Activated B cell treated with CpG ODN at 0.5 μM for 24 hours (primary cell): Measurements from ENCODE around the gene KCP. TPM values are rescaled to one million over a fixed set of nuclear protein-coding genes. Genes with fewer than 3 reads are reported as not detected.

Source experiments
- ATAC-seq: fragments of 200-7000 bp; cut with Tn5 transposase; one replicate; pipeline ENCODE4 v1.10.0; 2021; ENCODE audit warnings: low read depth, mild to moderate bottlenecking, moderate library complexity
- CTCF ChIA-PET: fragments of 350-600 bp; sonication (Branson Sonifier 250); formaldehyde crosslinking; loops from one replicate; lab custom pipeline; 2021; ENCODE audit warnings: antibody characterized with exemption; lab: Charles Lee
- POLR2A ChIA-PET: fragments of 350-600 bp; sonication (Branson Sonifier 250); formaldehyde crosslinking; loops from one replicate; lab custom pipeline; 2021; ENCODE audit warnings: antibody characterized with exemption; lab: Charles Lee
- DNase-seq: peaks from one replicate; pipeline ENCODE4 v3.0.0; 2022
- H3K27ac Mint-ChIP-seq: one replicate; pipeline ENCODE4 v1.8.0; 2020; ENCODE audit warnings: mixed read lengths
- H3K27me3 Mint-ChIP-seq: one replicate; pipeline ENCODE4 v1.8.0; 2021; ENCODE audit warnings: mixed read lengths
- H3K36me3 Mint-ChIP-seq: one replicate; pipeline ENCODE4 v1.8.0; 2021; ENCODE audit warnings: low read depth, mixed read lengths
- H3K4me1 Mint-ChIP-seq: one replicate; pipeline ENCODE4 v1.8.0; 2021; ENCODE audit warnings: mixed read lengths
- H3K4me3 Mint-ChIP-seq: one replicate; pipeline ENCODE4 v1.8.0; 2020; ENCODE audit warnings: mild to moderate bottlenecking, mixed read lengths
- H3K9me3 Mint-ChIP-seq: one replicate; pipeline ENCODE4 v1.8.0; 2020; ENCODE audit warnings: mixed read lengths
- CTCF ChIP-seq: fragments of 200-600 bp; IDR thresholded peaks from one replicate; pipeline ENCODE4 v1.8.0; 2022; ENCODE audit warnings: antibody characterized with exemption, mild to moderate bottlenecking
- intact Hi-C: fragments of 100-400 bp; cut with micrococcal nuclease; formaldehyde crosslinking; loops from one replicate; pipeline ENCODE4 v1.15.1; 2024
- total RNA-seq: library from RNA; stranded (reverse); gene quantifications from 2 replicates; pipeline ENCODE4 v1.2.3, GENCODE V29; 2022

The KCP gene
- total RNA-seq, 1 donor from 2014 or later = 4.1 TPM

- Mint-ChIP-seq H3K4me1 (peaks cover 5% of the 10 kb centered on the region), H3K4me3 (no peak overlapping the region), H3K27ac (no peak overlapping the region), H3K27me3 (peaks cover 11% of the 10 kb centered on the region), H3K36me3 (no peaks in the 10 kb centered on the region), H3K9me3 (no peaks in the 10 kb centered on the region)
- ChIA-PET CTCF (interaction anchor here (0.6 to 1.3 kb wide), 2 partner anchors 11 to 278 kb away, joined by 3 read pairs; no protein-coding TSS in a partner anchor), POLR2A (no interaction called here)
- TF ChIP-seq CTCF = no peak
- no peak for ATAC-seq
- intact Hi-C loops = no loop called here
- DNase-seq = no peak
These were observed 23.9 kb downstream of the KCP start for GRCh38 chr7:128886391-128887168.

- ATAC-seq = no peak
- Mint-ChIP-seq H3K4me1 (peaks cover 5% of the 10 kb centered on the region), H3K36me3 (no peaks in the 10 kb centered on the region), H3K27me3 (peaks cover 11% of the 10 kb centered on the region), H3K4me3 (peak overlapping the region; percentile 11), H3K27ac (no peak overlapping the region), H3K9me3 (no peaks in the 10 kb centered on the region)
- intact Hi-C loops = no loop called here
- POLR2A ChIA-PET = no interaction called here
- no peak for DNase-seq
- no peak for TF ChIP-seq CTCF
- CTCF ChIA-PET = interaction anchor here (1.3 kb wide), 1 partner anchor 277 kb away, joined by 3 read pairs; no protein-coding TSS in a partner anchor
These were observed 24.9 kb downstream of the KCP start for GRCh38 chr7:128885370-128886187.

GRCh38 chr7:128884561-128885369, 25.7 kb downstream of the KCP start:
- Mint-ChIP-seq H3K4me3 (peak overlapping the region; percentile 77), H3K27ac (no peak overlapping the region)
- TF ChIP-seq CTCF = no peak

GRCh38 chr7:128883622-128884448, 26.7 kb downstream of the KCP start:
- intact Hi-C loops = loop anchor here (1.0 to 5.0 kb wide), 6 partner anchors 21 to 457 kb away; partner anchors contain the start of gene ATP6V1F
- Mint-ChIP-seq H3K27me3 (peaks cover 3% of the 10 kb centered on the region), H3K4me1 (peaks cover 3% of the 10 kb centered on the region), H3K4me3 (peak overlapping the region; percentile 77), H3K9me3 (no peaks in the 10 kb centered on the region), H3K27ac (no peak overlapping the region), H3K36me3 (no peaks in the 10 kb centered on the region)
- TF ChIP-seq CTCF = no peak
- peak; percentile 85 for ATAC-seq
- CTCF ChIA-PET = interaction anchor here (0.6 to 2.8 kb wide), 25 partner anchors 13 to 409 kb away, joined by 3 to 20 read pairs (median 3); partner anchors contain the start of genes ATP6V1F and KCP
- peak; percentile 82 for DNase-seq
- POLR2A ChIA-PET = interaction anchor here (0.8 to 1.3 kb wide), 4 partner anchors 21 to 246 kb away, joined by 3 to 8 read pairs (median 4); partner anchors contain the start of genes ATP6V1F and TNPO3

More at GRCh38 chr7:128884561-128885369, 25.7 kb downstream of the KCP start:
- Mint-ChIP-seq H3K4me1 (peaks cover 3% of the 10 kb centered on the region), H3K9me3 (no peaks in the 10 kb centered on the region), H3K27me3 (peaks cover 6% of the 10 kb centered on the region), H3K36me3 (no peaks in the 10 kb centered on the region)
- ChIA-PET POLR2A (interaction anchor here (0.9 kb wide), 1 partner anchor 245 kb away, joined by 3 read pairs; no protein-coding TSS in a partner anchor), CTCF (interaction anchor here (1.0 to 2.8 kb wide), 12 partner anchors 12 to 410 kb away, joined by 3 to 20 read pairs (median 6); partner anchors contain the start of gene ATP6V1F)
- intact Hi-C loops = loop anchor here (5.0 kb wide), 1 partner anchor 187 kb away; no protein-coding TSS in a partner anchor
- ATAC-seq (no peak), DNase-seq (no peak)
